HG03442 (cell line): ENCODE measurements around the gene CHRM2.

Experiments
- ATAC-seq: cut with Tn5 transposase; IDR thresholded peaks from one replicate; pipeline ENCODE4 v1.9.1; 2021; ENCODE audit warnings: mild to moderate bottlenecking, moderate library complexity; ENCODE audit not compliant: unreplicated experiment

CHRM2 gene

GRCh38 chr7:136956232-136956631 is 87.8 kb downstream of the CHRM2 start:
- ATAC-seq = no peak

- no peak for ATAC-seq
Observed at GRCh38 chr7:136956671-136957070, 88.2 kb downstream of the CHRM2 start.

- ATAC-seq = no peak
Observed at GRCh38 chr7:136957391-136957790, 88.9 kb downstream of the CHRM2 start.

GRCh38 chr7:136958016-136958415 is 89.6 kb downstream of the CHRM2 start:
- ATAC-seq = no peak

- ATAC-seq = no peak
Observed at GRCh38 chr7:136964347-136964746, 95.9 kb downstream of the CHRM2 start.

GRCh38 chr7:136966825-136967224 is 98.4 kb downstream of the CHRM2 start:
- ATAC-seq = no peak

- no peak for ATAC-seq
Observed at GRCh38 chr7:136969761-136970160, 101.3 kb downstream of the CHRM2 start.

- no peak for ATAC-seq
Observed at GRCh38 chr7:136971776-136972175, 103.3 kb downstream of the CHRM2 start.

- no peak for ATAC-seq
Observed at GRCh38 chr7:136976504-136977251, 108.2 kb downstream of the CHRM2 start.

GRCh38 chr7:136993377-136993776 is 124.9 kb downstream of the CHRM2 start:
- no peak for ATAC-seq

- no peak for ATAC-seq
Observed at GRCh38 chr7:136997735-136998134, 129.3 kb downstream of the CHRM2 start.

- no peak for ATAC-seq
Observed at GRCh38 chr7:136998495-136998894, 130.0 kb downstream of the CHRM2 start.

GRCh38 chr7:137000621-137001020 is 132.2 kb downstream of the CHRM2 start:
- no peak for ATAC-seq

- no peak for ATAC-seq
Observed at GRCh38 chr7:137001041-137001440, 132.6 kb downstream of the CHRM2 start.

GRCh38 chr7:137001478-137001877 is 133.0 kb downstream of the CHRM2 start:
- ATAC-seq = no peak

GRCh38 chr7:137003086-137003485 is 134.6 kb downstream of the CHRM2 start:
- ATAC-seq = no peak

GRCh38 chr7:137003566-137003965 is 135.1 kb downstream of the CHRM2 start:
- ATAC-seq = no peak

- ATAC-seq = no peak
Observed at GRCh38 chr7:137005873-137006272, 137.4 kb downstream of the CHRM2 start.

- no peak for ATAC-seq
Observed at GRCh38 chr7:137006293-137006692, 137.8 kb downstream of the CHRM2 start.

GRCh38 chr7:137007001-137007694 is 138.7 kb downstream of the CHRM2 start:
- ATAC-seq = no peak

- ATAC-seq = no peak
Observed at GRCh38 chr7:137009404-137009803, 141.0 kb downstream of the CHRM2 start.

- no peak for ATAC-seq
Observed at GRCh38 chr7:137015015-137015414, 146.6 kb downstream of the CHRM2 start.
